DMS53 (cell line): ENCODE results near the gene KRTAP10-4.
"Not testable (repeated sequence)": the region's sequence is repeated elsewhere in the genome, so short reads cannot be mapped to it uniquely, and the experiment has no call there.

Experiments used
- DNase-seq: peaks from one replicate; lab custom pipeline; 2025; lab: John Stamatoyannopoulos, UW

Gene KRTAP10-4

DNA sequence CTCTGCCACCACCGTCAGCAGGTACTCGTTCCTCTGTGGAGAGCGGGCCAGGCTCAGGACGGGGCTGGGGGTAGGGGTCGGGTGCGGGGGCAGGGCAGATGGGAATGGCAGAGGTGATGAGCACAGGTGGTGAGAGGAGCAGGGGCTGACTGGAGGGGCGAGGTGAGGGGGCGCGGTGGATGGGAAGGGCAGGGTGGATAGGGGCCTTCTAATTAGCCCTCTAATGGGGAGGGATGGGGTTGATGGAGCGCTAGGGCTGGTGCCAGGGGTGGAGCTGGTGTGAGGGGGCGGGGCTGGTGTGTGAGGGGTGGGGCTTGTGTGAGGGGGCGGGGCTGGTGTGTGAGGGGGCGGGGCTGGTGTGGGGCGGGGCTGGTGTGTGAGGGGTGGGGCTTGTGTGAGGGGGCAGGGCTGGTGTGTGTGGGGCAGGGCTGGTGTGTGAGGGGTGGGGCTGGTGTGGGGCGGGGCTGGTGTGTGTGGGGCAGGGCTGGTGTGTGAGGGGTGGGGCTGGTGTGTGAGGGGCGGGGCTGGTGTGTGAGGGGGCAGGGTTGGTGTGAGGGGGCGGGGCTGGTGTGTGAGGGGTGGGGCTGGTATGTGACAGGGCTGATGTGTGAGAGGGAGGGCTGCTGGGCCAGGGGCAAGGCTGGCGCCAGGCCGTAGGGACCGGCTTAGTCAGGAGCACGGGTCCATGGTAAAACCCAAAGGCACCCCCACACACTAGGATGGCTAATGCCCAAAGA lies 39.5 kb upstream of the KRTAP10-4 start:
- DNase-seq, result peak; percentile 15

DNA sequence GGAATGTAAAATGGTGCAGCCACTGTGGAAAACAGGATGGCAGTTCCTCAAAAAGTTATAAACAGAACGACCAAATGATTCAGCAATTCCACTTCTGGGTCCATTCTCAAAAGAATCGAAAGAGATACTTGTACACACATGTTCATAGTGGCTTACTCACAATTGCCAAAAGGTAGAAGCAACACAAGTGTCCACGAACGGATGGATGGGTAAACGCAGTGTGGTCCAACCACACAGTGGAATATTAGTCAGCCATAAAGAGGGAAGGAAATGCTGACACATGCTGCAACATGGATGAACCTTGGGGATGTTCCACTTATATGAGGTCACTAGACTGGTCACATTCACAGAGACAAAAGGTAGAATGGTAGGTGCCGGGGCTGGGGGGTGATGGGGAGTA lies 38.8 kb upstream of the KRTAP10-4 start:
- no peak for DNase-seq

- DNase-seq, result no peak
Measured at GRCh38 chr21:44535963-44536362, 37.6 kb upstream of the KRTAP10-4 start.

- no peak for DNase-seq
Measured at GRCh38 chr21:44537930-44538911, 35.3 kb upstream of the KRTAP10-4 start.

GRCh38 chr21:44539046-44539445 lies 34.5 kb upstream of the KRTAP10-4 start:
- DNase-seq, result no peak

- no peak for DNase-seq
Measured at GRCh38 chr21:44539991-44540666, 33.4 kb upstream of the KRTAP10-4 start, which contains the start of gene KRTAP10-1. KRTAP10-1 (minus strand) TSS chr21:44540195; CDS start chr21:44540150, 45 bp downstream.

GRCh38 chr21:44540741-44541288 lies 32.7 kb upstream of the KRTAP10-4 start:
- no peak for DNase-seq

- no peak for DNase-seq
Measured at GRCh38 chr21:44542716-44543115, 30.8 kb upstream of the KRTAP10-4 start.

GRCh38 chr21:44544566-44544965 lies 29.0 kb upstream of the KRTAP10-4 start:
- no peak for DNase-seq

DNA sequence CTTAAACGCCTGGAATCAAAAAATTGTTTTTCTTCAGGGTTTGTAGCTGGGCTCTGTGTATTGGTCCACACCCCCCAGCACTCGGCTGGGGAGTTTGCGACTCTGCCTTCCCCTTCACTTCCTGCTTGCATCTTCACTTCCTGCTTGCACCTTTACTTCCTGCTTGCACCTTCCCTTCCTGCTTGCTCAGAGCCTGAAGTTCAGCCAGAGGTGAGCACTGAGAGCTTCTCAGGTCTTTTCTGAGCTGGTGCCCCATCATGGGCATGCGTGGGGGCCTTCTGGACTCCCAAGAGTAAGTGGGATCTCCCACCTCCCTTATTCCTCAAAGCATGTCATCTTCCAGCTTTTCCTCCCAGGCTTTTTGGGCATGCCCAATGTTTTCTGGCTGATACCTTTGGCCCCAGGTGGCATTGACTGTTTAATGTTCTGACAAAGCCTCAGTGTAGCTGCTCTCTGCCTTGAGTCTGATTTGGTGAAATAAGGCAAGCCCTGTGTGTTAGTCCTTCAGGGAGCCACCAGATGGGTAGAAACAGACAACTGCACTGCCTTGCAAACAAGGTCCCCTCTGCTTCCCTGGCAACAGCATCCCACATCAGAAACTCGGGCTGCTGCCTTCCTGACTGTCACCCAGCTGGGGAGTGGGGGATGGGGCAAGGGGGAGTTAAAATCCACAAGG lies 25.7 kb upstream of the KRTAP10-4 start:
- no peak for DNase-seq

GRCh38 chr21:44548381-44548780 lies 25.1 kb upstream of the KRTAP10-4 start:
- DNase-seq, result no peak

DNA sequence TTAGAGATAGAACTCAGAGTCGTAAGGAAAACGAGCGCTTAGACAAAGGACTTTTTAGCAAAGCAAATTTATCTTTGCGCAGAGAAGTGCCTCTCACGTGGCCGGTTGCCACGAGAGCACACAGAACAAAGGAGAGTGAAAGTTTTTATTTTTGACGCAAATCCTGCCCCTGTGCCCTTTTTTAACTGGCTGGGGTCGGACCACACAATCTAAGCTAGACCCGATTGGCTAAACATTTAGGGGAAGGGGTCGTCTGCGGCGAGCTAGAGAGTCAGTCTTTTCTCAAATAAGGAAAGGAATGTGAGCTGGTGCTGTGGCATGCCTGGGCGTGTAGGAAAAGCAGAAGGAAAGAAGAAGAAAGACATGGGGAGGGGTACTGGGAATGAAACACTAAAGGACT lies 24.6 kb upstream of the KRTAP10-4 start:
- no peak for DNase-seq

GRCh38 chr21:44549525-44550211 lies 23.9 kb upstream of the KRTAP10-4 start:
- DNase-seq, result no peak

- not testable (repeated sequence) for DNase-seq
Measured at GRCh38 chr21:44550285-44550684, 23.2 kb upstream of the KRTAP10-4 start.

- peak; percentile 64 for DNase-seq
Measured at GRCh38 chr21:44550807-44551206, 22.7 kb upstream of the KRTAP10-4 start.

DNA sequence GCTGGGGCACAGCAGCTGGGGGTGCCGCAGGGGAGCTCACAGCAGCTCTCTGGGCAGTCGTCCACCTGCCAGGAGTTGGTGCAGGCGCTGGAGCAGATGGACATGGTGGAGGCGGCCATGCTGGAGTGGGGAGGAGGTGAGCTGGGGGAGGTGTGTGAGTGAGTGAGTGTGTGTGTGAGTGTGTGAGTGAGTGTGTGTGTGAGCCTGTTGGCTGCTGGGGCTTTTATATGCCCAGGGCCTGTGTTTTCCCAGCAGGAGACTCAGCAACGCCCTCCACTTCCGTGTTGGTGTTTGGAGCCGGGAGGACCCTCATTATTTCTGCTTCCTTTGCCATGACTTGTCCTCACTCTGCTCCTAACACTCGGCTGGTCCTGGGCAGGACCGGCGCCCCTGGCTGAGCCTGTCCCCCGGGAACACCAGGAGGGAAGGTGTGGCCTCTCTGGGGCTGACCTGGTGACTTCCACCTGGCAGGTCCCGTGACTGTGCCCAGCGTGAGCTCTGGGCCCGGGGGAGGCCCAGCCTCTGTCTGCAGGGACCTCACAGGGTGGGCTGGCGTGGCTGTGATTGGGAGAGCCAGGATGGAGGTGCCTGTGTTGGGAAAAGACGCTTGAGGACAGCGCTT lies 22.1 kb upstream of the KRTAP10-4 start, which contains the start of gene KRTAP10-2:
Gene KRTAP10-2, minus strand, starts transcription at position 166 of the 622 bp plus-strand sequence. Its CDS starts 47 bp downstream, at position 119.
- peak; percentile 60 for DNase-seq

GRCh38 chr21:44552136-44552535 lies 21.4 kb upstream of the KRTAP10-4 start:
- DNase-seq, result no peak

DNA sequence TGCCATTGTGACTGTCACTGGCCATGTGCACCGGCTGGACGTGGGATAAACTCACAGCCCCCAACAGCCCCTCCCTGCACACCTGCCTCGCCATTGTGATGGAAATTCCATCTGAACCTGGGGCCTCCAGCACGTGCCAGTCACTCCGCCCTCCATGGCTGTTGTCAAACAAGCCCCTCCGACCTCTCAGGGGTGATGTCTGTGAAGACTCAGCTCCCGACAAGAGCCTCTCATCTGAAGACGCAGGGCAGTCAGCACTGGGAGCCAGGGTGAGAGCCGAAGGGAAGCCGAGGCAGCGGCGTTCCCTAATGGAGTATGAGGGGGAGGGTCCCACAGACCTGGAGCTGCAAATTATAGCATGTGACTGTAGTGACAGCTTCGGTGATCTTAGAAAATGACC lies 20.8 kb upstream of the KRTAP10-4 start:
- DNase-seq, result no peak

GRCh38 chr21:44555200-44555875 lies 18.2 kb upstream of the KRTAP10-4 start:
- DNase-seq, result no peak

DNA sequence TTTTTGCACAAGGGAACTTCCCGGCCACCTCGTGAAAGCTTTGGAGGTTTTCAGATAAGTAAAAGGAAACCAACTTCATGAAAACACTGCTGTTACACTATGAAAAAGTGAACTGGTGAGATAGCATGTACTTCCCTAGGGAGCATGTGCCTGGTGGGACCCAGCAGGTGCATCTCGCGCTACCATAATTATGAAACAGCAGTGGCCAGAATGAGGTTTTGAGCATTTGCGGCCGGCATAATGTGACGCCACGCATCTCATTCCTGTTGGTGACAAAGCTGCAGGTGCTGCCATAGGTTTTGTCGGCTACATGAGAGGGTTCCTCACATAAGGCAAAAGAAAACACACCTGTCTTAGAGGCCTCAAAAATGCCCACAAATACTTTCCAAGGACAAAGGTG lies 16.6 kb upstream of the KRTAP10-4 start:
- peak; percentile 46 for DNase-seq
